GM23248 (cell line): ENCODE measurements around the gene HERPUD1.

Experiments
- EZH2 ChIP-seq: fragments of 200-600 bp; sonication (generic); IDR thresholded peaks from 2 replicates; pipeline ENCODE4 v1.6.1; 2018; ENCODE audit warnings: antibody characterized with exemption, mild to moderate bottlenecking; ENCODE audit not compliant: insufficient read depth, poor library complexity, severe bottlenecking
- EZH2phosphoT487 ChIP-seq: fragments of 200-600 bp; sonication (generic); IDR thresholded peaks from 2 replicates; pipeline ENCODE4 v1.6.1; 2018; ENCODE audit warnings: antibody characterized with exemption, moderate library complexity, mild to moderate bottlenecking, low read depth; ENCODE audit not compliant: insufficient read depth

GRCh38 chr16:56915336-56916119 is 16.4 kb upstream of the HERPUD1 start:
- TF ChIP-seq EZH2 (no peak), EZH2phosphoT487 (no peak)
